CD4-positive, alpha-beta T cell (primary cell): ENCODE measurements around the gene ZNF318. TPM values are rescaled to one million over a fixed set of nuclear protein-coding genes. Genes with fewer than 3 reads are reported as not detected.
"Not testable (repeated sequence)": the region's sequence is repeated elsewhere in the genome, so short reads cannot be mapped to it uniquely, and the experiment has no call there.

Experiments used
- ATAC-seq: fragments of 200-7000 bp; cut with Tn5 transposase; one replicate; pipeline ENCODE4 v1.10.0; 2022; ENCODE audit warnings: mild to moderate bottlenecking; ENCODE audit not compliant: poor library complexity
- CTCF ChIA-PET: fragments of 350-600 bp; sonication (Branson Sonifier 250); formaldehyde crosslinking; loops from one replicate; lab custom pipeline; 2021; ENCODE audit warnings: antibody characterized with exemption, inconsistent platforms; lab: Charles Lee
- POLR2A ChIA-PET: fragments of 350-600 bp; sonication (Branson Sonifier 250); formaldehyde crosslinking; loops from one replicate; lab custom pipeline; 2021; ENCODE audit warnings: antibody characterized with exemption, inconsistent platforms; lab: Charles Lee
- DNase-seq, 14 experiments: peaks; one replicate each; pipeline ENCODE4 v3.0.0-alpha.2; 2013 to 2020; ENCODE audit warnings: mixed read lengths in 2 of 14
- H3K27ac ChIP-seq, 2 donors: one replicate each; pipeline versions ENCODE4 v1.5.1 to v1.7.0; 2013; ENCODE audit warnings: low read length in 2 of 2, low read depth in 1 of 2, mild to moderate bottlenecking in 1 of 2
- H3K27me3 ChIP-seq, 2 experiments: 1 replicate in 1 of 2; 2 replicates in 1 of 2; pipeline versions ENCODE4 v1.6.1 to v1.7.0; 2013; ENCODE audit warnings: low read length in 2 of 2, control low read depth in 1 of 2, mild to moderate bottlenecking in 1 of 2, moderate library complexity in 1 of 2; ENCODE audit not compliant: insufficient read depth in 2 of 2, control insufficient read depth in 1 of 2
- H3K36me3 ChIP-seq: one replicate; pipeline ENCODE4 v1.6.1; 2013; ENCODE audit warnings: low read length, control low read depth; ENCODE audit not compliant: insufficient read depth
- H3K4me1 ChIP-seq: one replicate; pipeline ENCODE4 v1.6.1; 2013; ENCODE audit warnings: low read length, control low read depth; ENCODE audit not compliant: insufficient read depth
- H3K4me3 ChIP-seq: one replicate; pipeline ENCODE4 v1.5.1; 2013; ENCODE audit warnings: mild to moderate bottlenecking, low read length, moderate library complexity
- H3K9me3 ChIP-seq, 2 experiments: 1 replicate in 1 of 2; 2 replicates in 1 of 2; pipeline versions ENCODE4 v1.6.1 to v1.7.0; 2013; ENCODE audit warnings: low read length in 2 of 2, mild to moderate bottlenecking in 2 of 2, control low read depth in 1 of 2, moderate library complexity in 1 of 2; ENCODE audit not compliant: control insufficient read depth in 1 of 2, insufficient read depth in 1 of 2
- H3K27ac Mint-ChIP-seq: one replicate; pipeline ENCODE4 v1.8.0; 2020; ENCODE audit warnings: mixed read lengths
- H3K27me3 Mint-ChIP-seq: one replicate; pipeline ENCODE4 v1.8.0; 2021; ENCODE audit warnings: mixed read lengths
- H3K36me3 Mint-ChIP-seq: one replicate; pipeline ENCODE4 v1.8.0; 2021; ENCODE audit warnings: low read depth, mixed read lengths
- H3K4me1 Mint-ChIP-seq: one replicate; pipeline ENCODE4 v1.8.0; 2021; ENCODE audit warnings: low read depth, mixed read lengths
- H3K4me3 Mint-ChIP-seq: one replicate; pipeline ENCODE4 v1.8.0; 2020; ENCODE audit warnings: mild to moderate bottlenecking, mixed read lengths
- H3K9me3 Mint-ChIP-seq: one replicate; pipeline ENCODE4 v1.8.0; 2020; ENCODE audit warnings: mixed read lengths
- CTCF ChIP-seq: fragments of 200-600 bp; IDR thresholded peaks from one replicate; pipeline ENCODE4 v1.8.0; 2022; ENCODE audit warnings: antibody characterized with exemption, mild to moderate bottlenecking
- intact Hi-C, 2 experiments: fragments of 100-400 bp; cut with DNase I in 1 of 2; cut with micrococcal nuclease in 1 of 2; formaldehyde crosslinking; loops; one replicate each; pipeline versions ENCODE4 v1.15.1 to v1.9.0; 2023 to 2025; cut with DNase I, micrococcal nuclease
- total RNA-seq, 174 experiments: library from RNA in 2 of 174; stranded (reverse) in 2 of 174; gene quantifications; one replicate each; pipeline ENCODE4 v1.2.3 and lab custom pipeline; 2021 to 2026

ZNF318 gene
- total RNA-seq, 2 experiments from 2014 or later = 20.4 TPM

GRCh38 chr6:43386492-43386891 is 17.0 kb upstream of the ZNF318 start:
- Mint-ChIP-seq H3K27me3 (no peaks in the 10 kb centered on the region), H3K36me3 (no peaks in the 10 kb centered on the region), H3K4me1 (peaks cover 75% of the 10 kb centered on the region), H3K9me3 (no peaks in the 10 kb centered on the region), H3K27ac (peak overlapping the region; percentile 93), H3K4me3 (peak overlapping the region; percentile 22)
- H3K4me1 ChIP-seq = peaks cover 55% of the 10 kb centered on the region
- POLR2A ChIA-PET = interaction anchor here (0.6 to 1.0 kb wide), 6 partner anchors 17 to 243 kb away, joined by 3 to 7 read pairs (median 3); partner anchors contain the start of genes ABCC10, CRIP3, DLK2 and GTPBP2
- H3K9me3 ChIP-seq = peaks cover 0 to 5% of the 10 kb centered on the region in 2 experiments
- H3K4me3 ChIP-seq = no peak overlapping the region
- ATAC-seq = no peak
- DNase-seq = peak in 3 of 14 experiments; percentile 44 to 57 (median 50)
- CTCF ChIA-PET = interaction anchor here (0.8 to 1.4 kb wide), 7 partner anchors 11 to 157 kb away, joined by 3 to 6 read pairs (median 3); partner anchors contain the start of gene ZNF318
- TF ChIP-seq CTCF = peak; percentile 54
- H3K36me3 ChIP-seq = no peaks in the 10 kb centered on the region
- no peaks in the 10 kb centered on the region for H3K27me3 ChIP-seq
- intact Hi-C loops = loop anchor here in 1 of 2 experiments (5.0 kb wide), 1 partner anchor 121 kb away; no protein-coding TSS in a partner anchor
- no peak overlapping the region for H3K27ac ChIP-seq

- H3K4me3 Mint-ChIP-seq = peak overlapping the region; percentile 72
- intact Hi-C loops = loop anchor here in 1 of 2 experiments (1.0 to 5.0 kb wide), 3 partner anchors 14 to 124 kb away; partner anchors contain the start of genes ABCC10 and ZNF318
- Histone ChIP-seq H3K4me1 (peaks cover 42% of the 10 kb centered on the region), H3K27ac (peak overlapping the region; percentile 69 to 78), H3K36me3 (no peaks in the 10 kb centered on the region), H3K27me3 (no peaks in the 10 kb centered on the region), H3K4me3 (peak overlapping the region; percentile 21), H3K9me3 (peaks cover 0 to 5% of the 10 kb centered on the region in 2 experiments)
- ChIA-PET CTCF (interaction anchor here (0.6 to 3.3 kb wide), 9 partner anchors 13 to 1025 kb away, joined by 3 to 10 read pairs (median 5); partner anchors contain the start of genes ABCC10, DNPH1 and ZNF318), POLR2A (interaction anchor here (0.6 to 4.5 kb wide), 21 partner anchors 10 to 864 kb away, joined by 3 to 136 read pairs (median 4); partner anchors contain the start of genes ABCC10, CNPY3, DNPH1 and HSP90AB1)
- no peaks in the 10 kb centered on the region for H3K27me3 Mint-ChIP-seq
- peaks cover 74% of the 10 kb centered on the region for H3K4me1 Mint-ChIP-seq
- no peaks in the 10 kb centered on the region for H3K9me3 Mint-ChIP-seq
- H3K27ac Mint-ChIP-seq = peak overlapping the region; percentile 93
- TF ChIP-seq CTCF = no peak
- peak in 2 of 14 experiments; percentile 30 to 34 for DNase-seq
- no peak for ATAC-seq
- no peaks in the 10 kb centered on the region for H3K36me3 Mint-ChIP-seq
Measured at GRCh38 chr6:43383021-43383667, 13.7 kb upstream of the ZNF318 start.

- H3K36me3 Mint-ChIP-seq, ATAC-seq, H3K27me3 ChIP-seq, CTCF ChIA-PET, H3K4me3 Mint-ChIP-seq, DNase-seq, H3K9me3 ChIP-seq, H3K4me3 ChIP-seq, H3K27ac ChIP-seq, H3K9me3 Mint-ChIP-seq, H3K27me3 Mint-ChIP-seq, H3K36me3 ChIP-seq: not testable (repeated sequence)
- intact Hi-C loops = loop anchor here in 1 of 2 experiments (5.0 kb wide), 1 partner anchor 126 kb away; no protein-coding TSS in a partner anchor
- POLR2A ChIA-PET = interaction anchor here (0.8 to 4.5 kb wide), 2 partner anchors 12 to 16 kb away, joined by 5 to 136 read pairs; partner anchors contain the start of gene ZNF318
- H3K27ac Mint-ChIP-seq = peak overlapping the region; percentile 77
- H3K4me1 Mint-ChIP-seq = peaks cover 71% of the 10 kb centered on the region
- peaks cover 41% of the 10 kb centered on the region for H3K4me1 ChIP-seq
Measured at GRCh38 chr6:43380858-43381257, 11.4 kb upstream of the ZNF318 start.
